Measurements from ENCODE around the gene TMEM245. TPM values are rescaled to one million over a fixed set of nuclear protein-coding genes. Genes with fewer than 3 reads are reported as not detected.
A peak's percentile ranks its signal among the peaks of the same experiment; 100 is the strongest.

The TMEM245 gene
- total and polyA plus RNA-seq, 11 donors = 16.7 to 174 (median 99.6) TPM

DNA sequence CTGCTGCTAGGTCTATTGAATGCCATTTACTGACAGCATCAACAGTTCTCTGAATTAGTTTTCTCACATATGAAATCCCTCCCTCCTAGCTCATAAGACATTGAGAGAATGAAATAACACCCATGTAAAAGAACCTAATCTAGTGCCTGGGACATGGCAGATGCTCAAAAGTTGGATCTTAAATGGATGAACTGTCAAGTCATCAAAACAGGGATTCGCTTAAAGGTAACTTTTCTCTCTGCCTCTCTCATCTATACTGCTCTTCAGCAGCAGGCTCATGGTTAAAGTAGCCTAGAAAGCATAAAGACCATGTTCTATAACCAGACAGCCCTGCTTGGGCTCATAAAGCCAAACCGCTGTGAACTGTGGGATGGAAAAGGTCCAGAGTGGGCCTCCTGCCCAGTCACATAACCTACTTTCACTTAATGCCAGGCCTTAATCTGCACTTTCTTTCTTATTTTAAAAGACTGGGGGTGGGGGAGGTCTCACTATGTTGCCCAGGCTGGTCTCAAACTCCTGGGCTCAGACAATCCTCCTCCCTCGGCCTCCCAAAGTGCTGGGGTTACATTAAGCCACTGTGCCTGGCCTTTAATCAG, 3.7 kb downstream of the TMEM245 start:
- H3K4me1 ChIP-seq = peaks cover 3 to 81% (median 68%) of the 10 kb centered on the region in 12 donors
- TF ChIP-seq, protein P1, sequence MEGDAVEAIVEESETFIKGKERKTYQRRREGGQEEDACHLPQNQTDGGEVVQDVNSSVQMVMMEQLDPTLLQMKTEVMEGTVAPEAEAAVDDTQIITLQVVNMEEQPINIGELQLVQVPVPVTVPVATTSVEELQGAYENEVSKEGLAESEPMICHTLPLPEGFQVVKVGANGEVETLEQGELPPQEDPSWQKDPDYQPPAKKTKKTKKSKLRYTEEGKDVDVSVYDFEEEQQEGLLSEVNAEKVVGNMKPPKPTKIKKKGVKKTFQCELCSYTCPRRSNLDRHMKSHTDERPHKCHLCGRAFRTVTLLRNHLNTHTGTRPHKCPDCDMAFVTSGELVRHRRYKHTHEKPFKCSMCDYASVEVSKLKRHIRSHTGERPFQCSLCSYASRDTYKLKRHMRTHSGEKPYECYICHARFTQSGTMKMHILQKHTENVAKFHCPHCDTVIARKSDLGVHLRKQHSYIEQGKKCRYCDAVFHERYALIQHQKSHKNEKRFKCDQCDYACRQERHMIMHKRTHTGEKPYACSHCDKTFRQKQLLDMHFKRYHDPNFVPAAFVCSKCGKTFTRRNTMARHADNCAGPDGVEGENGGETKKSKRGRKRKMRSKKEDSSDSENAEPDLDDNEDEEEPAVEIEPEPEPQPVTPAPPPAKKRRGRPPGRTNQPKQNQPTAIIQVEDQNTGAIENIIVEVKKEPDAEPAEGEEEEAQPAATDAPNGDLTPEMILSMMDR (IDR thresholded peaks at IDR 0.05) = no peak
- no peak for TF ChIP-seq POLR2A (IDR thresholded peaks at IDR 0.05)
- H3K4me3 ChIP-seq = peak overlapping the region in 1 of 12 donors; percentile 4
- DNase-seq = peak in 2 of 5 donors; percentile 29 to 43
- peak overlapping the region in 7 of 12 donors; percentile 10 to 89 (median 53) for H3K27ac ChIP-seq
- intact Hi-C loops (cut with DNase I) = loop anchor here in 3 of 10 donors (2.0 to 10.0 kb wide), 2 partner anchors 17 to 181 kb away; partner anchors contain the start of genes ABITRAM (in 2 of the 3) and ELP1 (in 2 of the 3)
- WGBS, 4 donors = 72 to 80% (median 76%) methylated on average over 3 of the region's 3 CpGs
- no peaks in the 10 kb centered on the region for H3K27me3 ChIP-seq
- H3K36me3 ChIP-seq = no peaks in the 10 kb centered on the region
- no peaks in the 10 kb centered on the region for H3K9me3 ChIP-seq
- no peak for ATAC-seq

DNA sequence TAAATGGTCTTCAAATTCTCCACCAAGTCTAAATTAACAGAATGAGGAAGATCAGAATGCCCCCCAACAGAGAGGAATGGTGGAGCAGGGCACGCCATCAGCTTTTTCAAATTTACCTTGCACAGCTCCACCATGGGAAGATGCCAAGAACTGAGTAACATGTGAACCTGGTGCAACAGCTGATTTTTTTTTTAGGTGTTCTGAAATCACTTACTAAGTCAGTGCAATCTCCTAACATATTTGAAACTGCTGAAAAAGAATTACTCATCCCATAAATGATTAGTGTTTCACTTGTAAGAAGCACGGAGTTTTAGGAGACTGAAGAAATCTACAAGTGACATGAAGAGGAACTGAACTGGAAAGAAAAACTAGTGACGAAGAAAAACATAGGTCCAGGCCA, 5.1 kb downstream of the TMEM245 start:
- Histone ChIP-seq H3K36me3 (no peaks in the 10 kb centered on the region), H3K4me3 (no peak overlapping the region), H3K9me3 (no peaks in the 10 kb centered on the region), H3K27ac (peak overlapping the region; percentile 51 to 89 (median 80)), H3K4me1 (peaks cover 6 to 89% (median 77%) of the 10 kb centered on the region in 12 donors), H3K27me3 (no peaks in the 10 kb centered on the region)
- ATAC-seq (no peak), DNase-seq (no peak)
- intact Hi-C loops (cut with DNase I) = loop anchor here in 2 of 10 donors (10.0 kb wide), 1 partner anchor 180 kb away; the partner anchor contains the start of genes ABITRAM (in 2 of the 2) and ELP1 (in 2 of the 2)
- no peak for TF ChIP-seq POLR2A (IDR thresholded peaks at IDR 0.05)
- TF ChIP-seq, protein P1 (IDR thresholded peaks at IDR 0.05) = no peak
- WGBS, 4 donors = 54 to 71% (median 59%) methylated on average over 3 of the region's 3 CpGs

DNA sequence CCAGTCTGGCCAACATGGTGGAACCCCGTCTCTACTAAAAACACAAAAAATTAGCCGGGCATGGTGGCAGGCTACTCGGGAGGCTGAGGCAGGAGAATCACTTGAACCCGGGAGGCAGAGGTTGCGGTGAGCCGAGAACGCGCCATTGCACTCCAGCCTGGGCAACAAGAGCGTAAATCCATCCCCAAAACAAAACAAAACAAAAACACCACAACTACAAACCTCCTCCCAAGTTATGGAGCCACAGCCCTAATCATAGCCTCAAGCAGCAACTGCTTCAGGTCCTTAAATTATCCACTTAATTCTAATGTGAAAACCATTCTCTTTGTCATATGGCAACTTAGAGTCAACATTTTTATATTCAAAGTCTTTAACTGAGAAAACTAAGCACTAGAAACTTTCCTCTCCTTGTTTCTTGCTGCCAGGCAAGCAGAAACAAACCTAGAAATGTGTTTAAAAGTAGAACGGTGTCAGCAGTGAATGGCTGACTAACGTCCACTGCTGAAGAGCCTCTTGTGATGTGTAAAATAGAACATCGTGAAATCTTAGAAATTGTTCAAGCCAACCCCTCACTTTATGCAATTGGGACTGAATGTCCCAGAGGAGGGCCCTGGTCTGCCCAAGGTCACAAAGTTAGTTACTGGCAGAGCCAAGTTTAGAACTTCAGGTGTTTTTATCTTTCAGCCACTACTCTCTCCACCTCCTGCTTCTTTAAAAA, 5.7 kb downstream of the TMEM245 start:
- WGBS, 4 donors = 75 to 82% (median 79%) methylated on average over 12 of the region's 12 CpGs
- intact Hi-C loops (cut with DNase I) = loop anchor here in 2 of 10 donors (10.0 kb wide), 1 partner anchor 179 kb away; the partner anchor contains the start of genes ABITRAM (in 2 of the 2) and ELP1 (in 2 of the 2)
- peak; percentile 12 to 53 (median 30) for ATAC-seq
- DNase-seq = no peak
- Histone ChIP-seq H3K27ac (peak overlapping the region; percentile 51 to 89 (median 80)), H3K4me1 (peaks cover 6 to 95% (median 82%) of the 10 kb centered on the region in 12 donors), H3K9me3 (no peaks in the 10 kb centered on the region), H3K4me3 (peak overlapping the region in 1 of 12 donors; percentile 13), H3K36me3 (no peaks in the 10 kb centered on the region), H3K27me3 (no peaks in the 10 kb centered on the region)
- TF ChIP-seq, protein P1 (IDR thresholded peaks at IDR 0.05) = no peak
- TF ChIP-seq POLR2A (IDR thresholded peaks at IDR 0.05) = no peak

DNA sequence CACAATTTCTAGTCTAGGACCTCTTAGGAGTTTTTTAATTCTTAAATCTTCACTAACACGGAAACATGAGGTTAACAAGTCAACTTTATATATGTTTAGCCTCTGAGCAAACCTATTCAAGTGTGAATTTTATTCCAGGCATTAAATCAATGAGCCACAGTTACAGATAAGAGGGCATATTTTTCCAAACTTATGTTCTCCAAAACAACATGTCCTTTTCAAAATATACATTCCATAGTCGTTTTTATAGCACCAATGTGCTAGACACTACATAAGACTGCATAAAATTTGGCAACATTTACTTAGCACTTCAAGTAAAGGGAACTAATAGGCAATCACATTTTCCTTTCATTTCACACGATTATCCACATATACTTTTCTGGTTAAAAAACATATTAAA, 6.5 kb downstream of the TMEM245 start:
- WGBS, 4 donors = 43 to 56% (median 49%) methylated on average over 3 of the region's 3 CpGs
- DNase-seq (no peak), ATAC-seq (no peak)
- no peaks in the 10 kb centered on the region for H3K36me3 ChIP-seq
- intact Hi-C loops (cut with DNase I) = loop anchor here in 2 of 10 donors (10.0 kb wide), 1 partner anchor 178 kb away; the partner anchor contains the start of genes ABITRAM (in 2 of the 2) and ELP1 (in 2 of the 2)
- peaks cover 6 to 97% (median 87%) of the 10 kb centered on the region in 12 donors for H3K4me1 ChIP-seq
- H3K27me3 ChIP-seq = no peaks in the 10 kb centered on the region
- H3K9me3 ChIP-seq = no peaks in the 10 kb centered on the region
- H3K4me3 ChIP-seq = no peak overlapping the region
- H3K27ac ChIP-seq = peak overlapping the region; percentile 7 to 89 (median 80)
- no peak for TF ChIP-seq POLR2A (IDR thresholded peaks at IDR 0.05)
- TF ChIP-seq, protein P1 (IDR thresholded peaks at IDR 0.05) = no peak
